ENCODE data around the gene PTCRA.

- TF ChIP-seq, protein P1, sequence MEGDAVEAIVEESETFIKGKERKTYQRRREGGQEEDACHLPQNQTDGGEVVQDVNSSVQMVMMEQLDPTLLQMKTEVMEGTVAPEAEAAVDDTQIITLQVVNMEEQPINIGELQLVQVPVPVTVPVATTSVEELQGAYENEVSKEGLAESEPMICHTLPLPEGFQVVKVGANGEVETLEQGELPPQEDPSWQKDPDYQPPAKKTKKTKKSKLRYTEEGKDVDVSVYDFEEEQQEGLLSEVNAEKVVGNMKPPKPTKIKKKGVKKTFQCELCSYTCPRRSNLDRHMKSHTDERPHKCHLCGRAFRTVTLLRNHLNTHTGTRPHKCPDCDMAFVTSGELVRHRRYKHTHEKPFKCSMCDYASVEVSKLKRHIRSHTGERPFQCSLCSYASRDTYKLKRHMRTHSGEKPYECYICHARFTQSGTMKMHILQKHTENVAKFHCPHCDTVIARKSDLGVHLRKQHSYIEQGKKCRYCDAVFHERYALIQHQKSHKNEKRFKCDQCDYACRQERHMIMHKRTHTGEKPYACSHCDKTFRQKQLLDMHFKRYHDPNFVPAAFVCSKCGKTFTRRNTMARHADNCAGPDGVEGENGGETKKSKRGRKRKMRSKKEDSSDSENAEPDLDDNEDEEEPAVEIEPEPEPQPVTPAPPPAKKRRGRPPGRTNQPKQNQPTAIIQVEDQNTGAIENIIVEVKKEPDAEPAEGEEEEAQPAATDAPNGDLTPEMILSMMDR (conservative IDR thresholded peaks at IDR 0.05; ENCODE audit: low read depth, low read length) = no peak
- no peak for TF ChIP-seq EZH2 (IDR thresholded peaks at IDR 0.05; ENCODE audit: low read length, unreplicated experiment)
- TF ChIP-seq EZH2phosphoT487 (IDR thresholded peaks at IDR 0.05; ENCODE audit: borderline replicate concordance, low read length) = no peak
Observed at GRCh38 chr6:42909835-42910234, 6.0 kb upstream of the PTCRA start.

Data from PC-3 (cell line).